ELF-1 (cell line): ENCODE results near the gene ATP5F1A.

Experiments used
- DNase-seq: peaks from one replicate; pipeline ENCODE4 v3.0.0-alpha.2; 2016; ENCODE audit warnings: low read depth, low spot score

ATP5F1A gene

GRCh38 chr18:46047369-46047768 is 50.7 kb downstream of the ATP5F1A start:
- peak; percentile 65 for DNase-seq

DNA sequence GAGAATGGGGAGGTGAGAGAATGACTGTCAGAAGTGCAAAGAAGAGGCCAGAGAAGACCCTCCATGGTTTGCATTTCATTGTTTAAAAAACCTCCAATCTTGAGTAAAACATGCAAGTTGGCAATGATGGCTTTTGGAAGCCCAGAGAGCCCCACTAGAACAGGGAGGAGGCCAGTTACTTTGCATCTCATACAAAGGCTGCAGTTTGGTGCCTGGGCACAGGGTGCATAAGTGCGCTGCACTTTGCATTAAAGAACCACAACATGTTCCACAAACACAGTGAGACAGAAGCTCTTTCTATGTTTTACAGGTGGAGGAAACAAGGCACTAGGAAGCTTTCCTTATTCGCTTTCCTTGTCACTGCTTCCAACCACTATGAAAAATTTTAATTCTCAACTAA is 51.4 kb downstream of the ATP5F1A start:
- DNase-seq = no peak

- DNase-seq = peak; percentile 48
These were observed 52.0 kb downstream of the ATP5F1A start for GRCh38 chr18:46046126-46046525.

- peak; percentile 34 for DNase-seq
These were observed 55.4 kb downstream of the ATP5F1A start for GRCh38 chr18:46042571-46043123.

DNA sequence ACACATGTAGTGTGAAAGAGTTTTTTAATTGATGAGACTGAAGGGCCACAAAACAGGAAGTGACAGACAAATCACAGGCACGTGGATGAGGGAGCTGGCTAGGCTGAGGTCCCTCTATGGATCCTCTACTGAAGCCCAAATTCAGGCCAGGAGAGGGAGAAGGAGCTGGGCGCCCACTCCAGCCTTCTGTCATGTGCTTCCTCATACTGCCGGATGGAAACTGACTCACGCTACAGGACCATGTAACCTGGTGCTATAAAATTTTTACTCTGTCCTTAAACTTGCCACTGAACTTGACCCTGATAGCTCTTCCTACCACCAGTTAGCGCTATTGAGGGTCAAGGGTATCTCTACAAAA is 57.4 kb downstream of the ATP5F1A start:
- no peak for DNase-seq

- DNase-seq = peak; percentile 37
These were observed 57.9 kb downstream of the ATP5F1A start for GRCh38 chr18:46040033-46040746.

- no peak for DNase-seq
These were observed 60.4 kb downstream of the ATP5F1A start for GRCh38 chr18:46037512-46038305.

GRCh38 chr18:46035696-46036680 is 62.1 kb downstream of the ATP5F1A start:
- DNase-seq = no peak

DNA sequence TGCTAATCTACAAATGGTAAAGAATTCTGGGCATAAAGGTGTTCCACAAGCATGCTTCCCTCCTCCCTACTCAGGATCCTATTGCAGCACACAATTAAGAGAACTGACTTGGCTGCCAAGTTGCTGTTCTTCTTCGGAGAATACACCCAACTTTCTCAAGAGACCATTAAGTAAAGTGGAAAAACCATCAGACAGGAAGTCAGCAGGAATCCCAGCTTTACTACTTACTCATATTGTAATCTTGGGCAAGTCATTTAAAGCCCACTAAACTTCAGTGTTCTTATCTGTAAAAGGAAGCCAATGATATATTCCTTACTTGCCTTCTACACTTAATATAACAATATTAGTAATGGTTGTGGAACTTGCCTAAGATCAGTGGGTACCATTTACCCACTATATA is 63.9 kb downstream of the ATP5F1A start:
- DNase-seq = no peak

DNA sequence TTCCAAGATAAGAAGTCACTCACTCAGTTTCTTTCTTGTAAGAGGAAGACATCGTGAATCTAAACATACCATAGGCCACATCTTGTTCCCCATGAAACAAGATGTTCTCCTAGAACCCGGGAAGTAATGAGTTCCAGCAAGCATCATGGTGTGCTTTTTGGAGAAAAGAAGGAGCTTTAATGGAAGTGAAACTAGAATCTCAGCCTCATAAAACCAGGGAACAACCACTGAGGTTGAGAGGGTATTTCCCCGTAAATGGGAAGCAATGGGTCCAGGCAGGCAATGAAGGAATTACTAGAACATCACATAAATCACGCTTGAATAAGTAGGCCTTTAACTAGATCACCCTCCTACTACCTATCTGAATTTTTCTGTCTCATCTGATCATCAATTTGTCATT is 66.4 kb downstream of the ATP5F1A start:
- no peak for DNase-seq
